22Rv1 (cell line): ENCODE measurements around the gene MICAL1.

ENCODE experiments used
- H3K27ac ChIP-seq: fragments of 450-650 bp; 2 replicates; pipeline ENCODE4 v1.5.1; 2017
- CTCF ChIP-seq: fragments of 450-650 bp; IDR thresholded peaks from 2 replicates; pipeline ENCODE4 v1.5.1; 2017; ENCODE audit warnings: mild to moderate bottlenecking
- ZFX ChIP-seq: fragments of 450-650 bp; IDR thresholded peaks from 2 replicates; pipeline ENCODE4 v1.6.1; 2017; ENCODE audit warnings: antibody characterized with exemption, borderline replicate concordance

Gene MICAL1

GRCh38 chr6:109440331-109441068 is 15.1 kb downstream of the MICAL1 start, which contains the start of the genes PPIL6 and SMPD2:
TSS of gene PPIL6 (minus strand) at chr6:109440628. CDS start at chr6:109440590, 38 bp downstream.
TSS of gene SMPD2 (plus strand) at chr6:109440724. CDS start at chr6:109441122, 398 bp downstream.
- H3K27ac ChIP-seq: peak within 1 kb of the TSS; percentile 72
- no peak; the same call in 1 of the 2 replicates for TF ChIP-seq CTCF
- no peak for TF ChIP-seq ZFX

GRCh38 chr6:109436041-109436440 is 19.5 kb downstream of the MICAL1 start:
- H3K27ac ChIP-seq: no peak overlapping the region
- TF ChIP-seq ZFX (no peak), CTCF (no peak)

- no peak overlapping the region for H3K27ac ChIP-seq
Observed at GRCh38 chr6:109434456-109434855, 21.1 kb downstream of the MICAL1 start.

GRCh38 chr6:109429496-109429895 is 26.1 kb downstream of the MICAL1 start:
- TF ChIP-seq ZFX (no peak), CTCF (no peak)
- H3K27ac ChIP-seq: no peak overlapping the region

More at GRCh38 chr6:109434456-109434855, 21.1 kb downstream of the MICAL1 start:
- no peak for TF ChIP-seq ZFX
- no peak for TF ChIP-seq CTCF

- no peak overlapping the region for H3K27ac ChIP-seq
- TF ChIP-seq ZFX (no peak), CTCF (no peak)
Observed at GRCh38 chr6:109428889-109429477, 26.6 kb downstream of the MICAL1 start.

GRCh38 chr6:109424946-109425345 is 30.6 kb downstream of the MICAL1 start:
- no peak for TF ChIP-seq ZFX
- TF ChIP-seq CTCF: no peak
- no peak overlapping the region for H3K27ac ChIP-seq

GRCh38 chr6:109421184-109421583 is 34.4 kb downstream of the MICAL1 start:
- TF ChIP-seq CTCF: no peak
- TF ChIP-seq ZFX: no peak
- H3K27ac ChIP-seq: no peak overlapping the region
